ENCODE data around the gene FOXD3.
A peak's percentile ranks its signal among the peaks of the same experiment; 100 is the strongest.

The FOXD3 gene

DNA sequence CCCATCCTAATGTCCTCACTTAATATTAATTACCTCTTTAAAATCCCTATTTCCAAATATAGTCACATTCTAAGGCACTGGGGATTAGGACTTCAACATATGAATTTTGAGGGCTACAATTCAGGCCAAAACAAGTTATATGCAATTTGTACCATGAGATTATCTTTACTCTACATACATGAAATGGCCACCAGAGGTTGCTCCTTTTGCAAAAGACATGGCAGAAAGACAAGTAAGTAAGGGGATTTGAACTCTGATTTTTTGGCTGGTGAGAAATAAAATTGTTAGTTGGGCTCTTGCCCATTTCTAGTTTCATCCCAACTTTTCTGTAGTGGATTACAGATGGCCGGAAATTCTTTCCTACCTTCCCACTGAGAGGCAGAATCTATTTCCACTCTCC lies 40.2 kb downstream of the FOXD3 start:
- no peak for DNase-seq

DNA sequence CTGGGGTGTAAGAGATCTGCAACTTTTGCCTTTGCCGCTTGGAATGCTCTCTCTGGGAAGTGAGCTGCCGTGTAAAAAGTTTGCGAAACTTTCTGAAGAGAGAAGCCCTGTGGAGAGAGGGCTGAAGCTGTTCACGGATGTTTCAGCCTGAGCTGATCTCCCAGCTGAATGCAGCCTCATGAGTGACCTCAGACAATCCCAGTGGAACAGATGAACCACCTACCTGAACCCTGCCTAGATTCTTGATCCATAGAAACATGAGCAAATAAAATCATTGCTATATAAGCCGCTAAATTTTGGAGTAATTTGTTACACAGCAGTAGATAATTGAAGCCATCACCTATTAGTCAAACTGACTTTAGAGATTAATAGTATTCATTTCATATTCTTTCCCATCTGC lies 40.6 kb downstream of the FOXD3 start:
- no peak for DNase-seq

DNA sequence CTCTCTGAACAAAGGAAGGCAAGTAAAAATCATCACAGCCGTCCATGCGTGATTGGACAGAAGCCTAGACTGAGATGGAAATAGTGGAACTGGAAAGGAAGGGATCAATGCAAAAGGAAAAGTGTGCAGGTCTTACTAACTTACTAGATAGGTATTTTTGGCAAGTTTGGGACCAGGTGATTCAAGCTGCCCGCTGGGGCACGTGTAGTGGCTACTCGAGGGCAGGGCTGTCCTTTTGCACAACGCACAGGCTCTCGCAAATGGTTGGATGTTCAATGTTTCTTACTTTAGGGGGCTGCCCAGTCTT lies 44.5 kb downstream of the FOXD3 start:
- DNase-seq = no peak

DNA sequence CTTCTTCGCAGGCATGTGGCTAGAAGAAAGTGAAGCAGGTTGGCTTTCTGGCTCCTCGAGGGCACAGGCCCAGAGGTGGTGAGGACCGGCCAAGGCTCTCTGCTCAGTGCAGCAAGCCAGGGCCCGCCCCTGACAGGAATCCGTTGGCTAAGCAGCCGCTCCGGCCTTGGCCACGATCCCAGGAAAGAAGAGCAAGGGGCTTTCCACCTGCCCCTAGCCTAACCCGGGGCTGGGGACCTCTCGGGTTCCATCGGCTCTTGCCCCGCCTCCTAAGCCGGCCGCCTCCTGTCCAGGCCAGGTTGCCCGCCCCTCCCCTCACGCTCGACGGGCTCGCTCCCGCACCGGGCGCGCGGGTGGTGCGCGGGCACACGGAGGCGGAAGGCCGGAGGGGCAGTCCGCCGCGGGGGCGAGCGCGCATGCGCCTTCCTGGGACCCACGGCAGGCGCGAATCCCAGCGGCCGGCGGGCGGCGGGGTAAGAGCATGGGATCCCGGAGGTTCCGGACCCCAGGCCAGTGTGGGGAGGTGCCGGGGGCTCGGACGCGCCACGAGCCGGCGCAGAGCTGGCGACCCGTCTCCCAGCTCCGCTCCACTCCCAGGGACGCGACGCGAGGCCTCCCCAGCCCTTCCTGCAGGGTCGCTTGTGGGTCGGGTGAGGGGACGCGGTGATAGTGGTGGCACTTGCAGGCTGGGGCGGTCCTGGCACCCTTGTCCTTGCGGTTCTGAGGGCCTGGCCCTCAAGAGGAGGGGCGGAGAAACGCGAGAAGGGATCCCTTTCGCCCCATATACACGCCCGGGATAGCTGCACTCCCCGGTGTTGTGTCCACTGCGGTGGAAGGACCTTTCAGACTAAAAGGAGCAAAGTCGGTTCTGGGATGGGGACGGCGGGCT lies 45.1 kb downstream of the FOXD3 start, which contains the start of gene ALG6:
TSS of gene ALG6 (plus strand) at position 413 of the 889 bp plus-strand sequence. CDS start 3,351 bp downstream, outside the sequence.
- peak; percentile 90 for DNase-seq

DNA sequence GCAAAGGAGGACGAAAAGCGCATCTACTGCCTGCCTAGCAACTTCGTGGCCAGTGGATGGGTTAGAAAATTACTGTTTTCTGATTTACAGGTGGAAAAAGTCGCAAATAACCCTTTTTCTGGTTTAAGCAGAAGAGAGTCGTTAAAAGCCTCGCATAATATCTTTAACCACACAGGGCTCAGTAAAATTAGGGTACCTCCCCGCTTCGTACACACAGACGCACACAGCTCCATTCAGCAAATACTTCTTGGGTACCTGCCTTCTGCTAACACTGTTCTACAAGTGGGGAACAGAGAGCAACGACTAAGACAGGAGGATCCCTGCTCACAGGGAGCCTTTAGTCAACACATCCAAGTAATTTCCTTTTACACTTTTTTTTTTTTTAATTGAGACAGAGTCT lies 45.8 kb downstream of the FOXD3 start:
- DNase-seq = no peak

Data from stimulated activated CD4-positive, alpha-beta T cell treated with anti-CD3 and anti-CD28 coated beads, Interleukin-1b, Interleukin-23, amount 100 ng/mL, for 48 hours (primary cell).